ENCODE data around the gene TMCC1. TPM values are rescaled to one million over a fixed set of nuclear protein-coding genes. Genes with fewer than 3 reads are reported as not detected.

TMCC1 gene
- total and polyA plus RNA-seq, 10 of the 15 experiments (the other 5 are each of a cell fraction or from before 2014, with no cell fraction given): 2.3 to 21.1 (median 8.4) TPM

DNA sequence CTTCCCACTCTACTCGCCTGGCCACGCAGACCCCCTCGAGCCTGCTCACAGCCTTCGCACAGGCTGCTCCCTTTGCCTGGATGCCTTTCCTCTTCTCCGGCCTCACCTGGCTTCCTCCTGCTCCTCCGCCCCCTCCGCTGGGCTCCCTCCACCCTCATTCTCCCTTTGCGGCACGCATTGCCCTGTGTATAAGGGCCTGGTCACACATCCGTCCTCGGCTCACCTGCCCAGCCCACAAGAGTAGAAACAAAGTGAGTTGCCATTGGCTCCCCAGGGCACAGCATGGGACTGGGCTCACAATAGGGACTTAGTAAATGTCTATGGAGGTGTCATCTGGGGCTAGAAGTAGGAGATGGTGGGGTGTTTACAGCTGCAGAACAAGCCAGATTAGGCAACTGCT lies 291.2 kb downstream of the TMCC1 start:
- CTCF ChIA-PET: no interaction called here
- Histone ChIP-seq H3K9me3 (replicated peaks; ENCODE audit: control insufficient read depth, insufficient read depth, low read length) (no peaks in the 10 kb centered on the region), H3K4me3 (no peak overlapping the region), H2AFZ (ENCODE audit: control insufficient read depth, low read depth, low read length) (no peak overlapping the region), H4K20me1 (ENCODE audit: control insufficient read depth, insufficient read depth) (no peaks in the 10 kb centered on the region), H3K4me2 (ENCODE audit: control insufficient read depth, insufficient read depth) (no peak overlapping the region), H3K9ac (ENCODE audit: control insufficient read depth, insufficient read depth, low read length) (no peak overlapping the region), H3K4me1 (ENCODE audit: control insufficient read depth, insufficient read depth, low read length) (no peaks in the 10 kb centered on the region), H3K27me3 (replicated peaks in 1 of 2; ENCODE audit: control insufficient read depth in 2 of 2, insufficient read depth in 2 of 2, low read length in 1 of 2) (peaks cover 7 to 13% of the 10 kb centered on the region in 2 experiments; a peak in 3 of 4 replicates), H3K79me2 (ENCODE audit: control insufficient read depth, insufficient read depth, low read length) (no peaks in the 10 kb centered on the region), H3K27ac (ENCODE audit: control insufficient read depth, insufficient read depth) (no peak overlapping the region), H3K36me3 (ENCODE audit: control insufficient read depth in 2 of 2, insufficient read depth in 2 of 2, low read length in 1 of 2) (no peaks in the 10 kb centered on the region)
- POLR2A ChIA-PET: no interaction called here
- FAIRE-seq (no peak), ATAC-seq (no peak), DNase-seq (ENCODE audit: low read depth, low spot score) (no peak)
- RAD21 ChIA-PET (ENCODE audit: unreplicated experiment): interaction anchor here (0.6 kb wide), 1 partner anchor 61 kb away, joined by 3 read pairs; no protein-coding TSS in a partner anchor
- no peak for TF ChIP-seq IRF4 (IDR thresholded peaks at IDR 0.05; ENCODE audit: low read depth, low read length)
- no peak for TF ChIP-seq POLR2A (IDR thresholded peaks at IDR 0.05; ENCODE audit: low read depth, low read length)
- TF ChIP-seq, protein P1, sequence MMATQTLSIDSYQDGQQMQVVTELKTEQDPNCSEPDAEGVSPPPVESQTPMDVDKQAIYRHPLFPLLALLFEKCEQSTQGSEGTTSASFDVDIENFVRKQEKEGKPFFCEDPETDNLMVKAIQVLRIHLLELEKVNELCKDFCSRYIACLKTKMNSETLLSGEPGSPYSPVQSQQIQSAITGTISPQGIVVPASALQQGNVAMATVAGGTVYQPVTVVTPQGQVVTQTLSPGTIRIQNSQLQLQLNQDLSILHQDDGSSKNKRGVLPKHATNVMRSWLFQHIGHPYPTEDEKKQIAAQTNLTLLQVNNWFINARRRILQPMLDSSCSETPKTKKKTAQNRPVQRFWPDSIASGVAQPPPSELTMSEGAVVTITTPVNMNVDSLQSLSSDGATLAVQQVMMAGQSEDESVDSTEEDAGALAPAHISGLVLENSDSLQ (IDR thresholded peaks at IDR 0.05): no peak
- TF ChIP-seq ZBTB40 (IDR thresholded peaks at IDR 0.05; ENCODE audit: borderline replicate concordance): no peak
- no peak for TF ChIP-seq BHLHE40 (IDR thresholded peaks at IDR 0.05; ENCODE audit: borderline replicate concordance in 1 of 2, low read depth in 2 of 2, low read length in 1 of 2)
- no peak for TF ChIP-seq TARDBP (IDR thresholded peaks at IDR 0.05; ENCODE audit: borderline replicate concordance)
- TF ChIP-seq NR2F1 (conservative IDR thresholded peaks at IDR 0.05): no peak
- intact Hi-C loops (cut with micrococcal nuclease; ENCODE audit: unreplicated experiment) (no loop called here), in situ Hi-C loops (cut with MboI) (no loop called here)
- SMC1A ChIA-PET (ENCODE audit: uncharacterized antibody, unreplicated experiment): interaction anchor here (0.6 kb wide), 1 partner anchor 24 kb away, joined by 3 read pairs; no protein-coding TSS in a partner anchor
- WGBS (ENCODE audit: insufficient coverage, insufficient replicate concordance, low lambda C conversion rate, missing lambda C conversion rate): 70% methylated on average over 11 of the region's 11 CpGs
- BruUV-seq (replicated peaks): no TSS peak

Data from GM12878 (cell line).